Forelimb muscle (tissue), 1 donor: Measurements from ENCODE around the gene PTPRA. TPM values are rescaled to one million over a fixed set of nuclear protein-coding genes. Genes with fewer than 3 reads are reported as not detected.
A peak's percentile ranks its signal among the peaks of the same experiment; 100 is the strongest.

Experiments used
- DNase-seq: peaks from one replicate; pipeline ENCODE4 v3.0.0-alpha.2; 2013; ENCODE audit warnings: low read depth
- polyA plus RNA-seq: library from polyadenylated mRNA; unstranded; fragments of 120-200 nt; gene quantifications from one replicate; pipeline ENCODE4 v1.2.1, GENCODE V29; 2013; ENCODE audit not compliant: insufficient read length

PTPRA gene
- polyA plus RNA-seq, 1 donor, result 38.4 TPM

DNA sequence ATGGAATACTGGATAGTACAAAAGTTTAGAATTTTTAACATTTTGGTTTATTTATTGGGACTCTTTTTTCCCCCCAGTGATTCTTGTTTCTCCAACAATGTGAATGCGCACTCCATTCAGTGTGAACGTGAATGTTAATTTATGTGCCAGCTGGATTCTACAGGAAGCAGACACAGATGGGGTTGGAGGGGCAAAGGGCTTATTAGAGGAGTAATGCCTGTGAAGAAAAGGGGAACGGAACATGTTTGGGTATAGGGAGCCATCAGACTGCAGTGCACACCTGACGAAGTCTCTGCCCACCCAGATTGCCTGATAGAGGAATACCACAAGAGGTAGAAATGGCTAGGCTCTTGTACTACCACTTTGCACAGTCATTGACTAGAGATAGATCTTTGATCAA lies 48.2 kb downstream of the PTPRA start:
- DNase-seq, result no peak

DNA sequence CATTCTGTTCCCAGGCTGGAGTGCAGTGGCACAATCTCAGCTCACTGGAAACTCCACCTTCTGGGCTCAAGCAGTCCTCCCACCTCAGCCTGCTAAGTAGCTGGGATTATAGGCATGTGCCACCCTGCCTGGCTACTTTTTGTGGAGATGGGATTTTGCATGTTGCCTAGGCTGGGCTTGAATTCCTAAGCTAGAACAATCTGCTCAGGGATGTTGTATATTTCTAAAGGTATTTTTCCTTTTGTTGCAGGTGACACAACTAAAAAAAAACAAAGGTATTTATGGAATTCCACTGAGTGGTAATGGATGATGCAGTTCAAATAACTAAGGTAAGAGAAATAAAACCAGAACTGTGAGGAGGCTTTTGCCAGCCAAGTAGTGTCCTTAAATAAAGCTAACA lies 49.7 kb downstream of the PTPRA start:
- no peak for DNase-seq

DNA sequence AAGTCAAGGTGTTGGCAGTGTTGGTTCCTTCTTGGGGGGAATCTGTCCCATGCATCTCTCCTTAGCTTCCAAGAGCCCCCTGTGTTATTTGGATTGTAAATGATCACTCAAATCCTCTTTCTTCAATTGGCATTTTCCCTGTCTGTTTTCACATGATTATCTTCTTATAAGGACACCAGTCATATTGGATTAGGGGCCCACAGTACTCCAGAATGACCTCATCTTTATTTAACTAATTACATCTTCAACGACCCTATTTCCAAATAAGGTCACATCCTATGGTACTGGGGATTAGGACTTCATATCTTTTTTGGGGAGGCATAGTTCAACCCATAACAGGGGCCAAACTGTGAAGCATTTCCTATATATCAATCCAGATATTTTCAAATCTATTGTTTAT lies 57.3 kb downstream of the PTPRA start:
- DNase-seq, result no peak

DNA sequence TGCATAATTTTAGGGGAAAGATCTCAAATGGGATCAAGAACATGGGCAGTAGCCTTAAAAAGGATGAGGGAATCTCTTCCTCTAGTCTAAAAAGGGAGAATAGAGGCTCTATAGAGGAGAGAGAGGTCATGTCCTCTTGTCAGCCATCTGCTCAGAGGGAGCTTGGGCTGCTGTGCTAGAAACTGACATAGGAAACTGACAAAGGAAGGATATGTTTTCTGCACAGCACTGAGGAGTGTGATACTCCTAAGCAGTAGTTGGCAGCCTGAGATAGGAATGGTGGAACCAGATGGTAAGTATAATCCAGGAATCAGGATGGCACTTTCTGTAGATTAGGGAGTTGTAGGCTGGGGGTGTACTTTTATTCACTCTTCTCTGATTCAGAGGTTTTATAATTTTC lies 59.2 kb downstream of the PTPRA start:
- no peak for DNase-seq

DNA sequence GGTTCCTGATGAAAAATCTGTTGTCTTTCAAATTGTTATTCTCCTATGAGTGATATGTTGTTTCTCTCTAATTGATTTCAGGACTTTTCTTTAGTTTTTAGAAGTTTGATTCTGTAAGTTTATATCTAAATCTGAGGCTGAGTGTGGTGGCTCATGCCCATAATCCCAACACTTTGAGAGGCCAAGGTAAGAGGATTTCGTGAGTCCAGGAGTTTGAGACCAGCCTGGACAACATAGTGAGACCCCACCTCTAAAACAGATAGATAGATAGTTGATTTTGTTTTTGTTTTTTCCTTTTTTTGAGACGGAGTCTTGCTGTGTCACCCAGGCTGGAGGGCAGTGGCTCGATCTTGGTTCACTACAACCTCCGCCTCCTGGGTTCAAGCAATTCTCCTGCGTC lies 64.6 kb downstream of the PTPRA start:
- no peak for DNase-seq

DNA sequence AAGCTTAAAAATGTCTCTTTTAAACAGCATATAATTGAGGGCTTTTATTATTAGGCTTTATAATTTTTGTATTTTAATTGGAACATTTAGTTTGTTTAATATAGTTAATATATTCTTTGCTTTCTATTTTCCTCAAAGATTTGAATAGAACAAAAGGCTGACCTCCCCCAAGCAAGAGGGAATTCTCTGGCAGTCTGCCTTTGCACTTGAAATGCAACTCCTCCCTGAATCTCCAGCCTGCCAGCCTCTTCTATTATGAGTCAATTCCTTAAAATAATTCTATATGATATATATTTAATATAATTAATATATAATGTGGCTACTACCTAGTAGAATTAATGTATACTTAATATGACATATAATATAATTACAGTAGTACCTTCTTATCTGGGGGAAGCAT lies 69.2 kb downstream of the PTPRA start:
- peak; percentile 13 for DNase-seq

DNA sequence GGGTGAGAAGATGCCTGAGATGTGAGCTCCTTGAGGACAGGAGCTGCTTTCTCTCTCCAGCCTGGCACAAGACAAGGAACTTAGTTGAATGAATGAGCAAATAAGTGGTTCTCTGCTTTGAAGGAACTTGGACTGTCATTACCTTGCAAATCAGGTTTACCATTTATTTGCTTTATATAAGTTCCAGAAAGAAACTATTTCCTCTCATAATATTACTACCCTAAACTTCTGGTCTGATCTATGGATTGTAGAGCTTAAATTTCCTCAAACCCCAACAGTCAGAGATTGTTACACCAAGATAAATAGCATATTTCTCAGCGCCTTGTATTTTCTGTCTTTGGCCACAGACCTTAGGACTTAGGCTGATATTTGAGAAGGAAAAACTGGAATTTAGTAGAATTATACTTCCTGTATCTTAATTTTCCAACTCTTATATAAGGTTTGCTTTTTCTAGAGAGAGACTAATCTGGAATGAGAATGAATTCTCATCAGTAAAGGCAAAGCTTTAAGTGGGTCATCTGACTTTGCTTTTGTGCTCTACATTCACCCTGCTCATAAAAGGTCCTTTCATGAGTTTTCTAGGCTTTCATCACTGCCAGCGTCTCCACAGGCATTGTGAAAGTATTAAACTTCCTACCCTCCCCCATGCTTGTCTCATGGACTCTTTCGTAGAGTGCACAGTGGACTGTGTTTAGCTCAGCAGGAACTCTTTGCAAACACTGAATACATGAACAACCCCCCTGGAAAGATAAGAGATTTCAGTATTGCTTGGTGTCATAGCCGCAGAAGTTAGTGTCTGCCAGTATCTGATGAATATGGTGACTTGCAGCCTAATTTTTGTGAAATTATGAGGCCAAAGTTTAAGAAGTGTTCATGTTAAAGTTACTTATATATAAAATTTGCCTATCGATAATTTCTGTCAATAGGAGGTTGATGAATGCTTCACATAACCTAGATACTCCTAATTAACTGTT lies 74.0 kb downstream of the PTPRA start:
- DNase-seq, result no peak

DNA sequence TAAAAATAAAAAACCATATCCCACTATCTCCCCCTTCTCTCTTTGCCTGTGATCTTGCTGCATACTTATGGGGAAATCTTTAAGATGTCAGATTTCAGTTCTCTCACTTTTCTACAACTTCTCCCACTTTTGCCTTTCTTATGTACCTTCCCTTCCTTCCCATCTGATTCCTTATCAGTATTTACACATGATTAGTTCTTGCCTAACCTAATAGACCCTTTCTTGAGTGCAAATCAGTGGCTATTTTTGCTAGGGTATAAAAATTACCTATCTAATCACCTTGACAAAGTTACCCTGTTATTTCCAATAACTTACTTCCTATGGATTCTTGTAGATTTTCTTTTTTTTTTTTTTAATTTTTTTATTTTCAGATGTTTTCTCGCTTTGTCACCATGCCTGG lies 75.7 kb downstream of the PTPRA start:
- no peak for DNase-seq

DNA sequence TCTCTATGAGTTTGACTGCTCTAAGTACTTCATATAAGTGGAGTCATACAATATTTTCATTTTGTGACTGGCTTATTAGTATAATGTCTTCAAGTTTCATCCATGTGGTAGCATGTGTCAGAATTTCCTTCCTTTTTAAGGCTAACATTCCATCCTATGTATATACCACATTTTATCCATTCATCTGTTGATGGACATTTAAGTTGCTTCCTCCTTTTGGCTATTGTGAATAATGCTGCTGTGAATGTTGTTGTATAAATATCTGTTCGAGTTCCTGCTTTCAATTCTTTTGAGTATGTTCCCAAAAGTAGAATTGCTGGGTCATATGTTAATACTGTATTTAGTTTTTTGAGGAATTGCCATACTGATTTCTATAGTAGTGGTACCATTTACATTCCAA lies 79.5 kb downstream of the PTPRA start:
- no peak for DNase-seq

DNA sequence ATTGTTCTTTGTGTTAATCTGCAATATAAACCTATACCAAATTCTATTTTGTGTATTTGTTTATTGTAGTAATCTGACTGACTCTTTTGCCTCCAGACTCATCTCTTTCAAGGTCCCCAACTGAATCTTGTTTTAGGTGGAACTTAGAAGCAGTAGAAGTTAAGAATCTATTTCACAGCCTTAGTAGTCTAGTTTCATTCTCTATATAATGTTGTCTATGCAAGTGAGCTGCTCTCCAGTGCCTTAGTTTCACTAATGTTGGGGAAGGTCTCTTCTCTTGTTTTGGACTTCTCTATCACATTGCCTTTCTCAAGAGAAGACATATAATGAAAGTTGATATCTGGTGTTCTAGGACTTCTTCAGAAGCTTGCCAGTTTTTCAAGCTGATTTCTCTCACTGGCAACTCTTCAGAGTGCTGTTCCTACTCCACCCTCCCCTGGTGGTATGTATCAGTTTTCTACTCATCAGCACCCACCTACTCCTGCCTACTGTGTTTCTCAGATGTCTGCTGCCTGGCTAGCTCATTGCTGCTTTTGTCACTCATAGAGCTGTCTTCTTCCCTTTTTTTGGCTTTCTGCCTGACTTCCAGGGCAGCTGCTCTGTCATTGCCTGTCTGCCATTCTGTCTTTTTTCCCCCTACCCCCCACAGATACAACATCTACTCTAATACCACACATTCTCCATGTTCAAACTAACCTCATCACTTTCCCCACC lies 82.1 kb downstream of the PTPRA start:
- DNase-seq, result no peak

DNA sequence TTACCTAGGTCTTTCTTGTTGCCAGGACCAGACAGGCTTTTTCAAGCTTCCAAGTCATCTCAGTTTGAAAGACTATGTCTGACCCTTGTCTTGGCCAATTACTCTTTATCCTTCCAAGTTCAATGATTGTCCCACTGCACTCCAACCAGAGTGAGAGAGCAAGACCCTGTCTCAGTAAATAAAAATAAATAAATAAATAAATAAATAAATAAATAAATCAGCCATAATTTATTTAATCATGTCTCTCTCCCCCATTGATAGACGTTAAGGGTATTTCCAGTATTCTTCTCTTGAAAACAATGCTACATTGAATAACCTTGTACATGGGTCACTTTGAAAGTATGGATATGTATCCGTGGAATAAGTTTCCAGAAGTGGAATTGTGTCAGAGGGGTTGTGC lies 83.2 kb downstream of the PTPRA start:
- no peak for DNase-seq

DNA sequence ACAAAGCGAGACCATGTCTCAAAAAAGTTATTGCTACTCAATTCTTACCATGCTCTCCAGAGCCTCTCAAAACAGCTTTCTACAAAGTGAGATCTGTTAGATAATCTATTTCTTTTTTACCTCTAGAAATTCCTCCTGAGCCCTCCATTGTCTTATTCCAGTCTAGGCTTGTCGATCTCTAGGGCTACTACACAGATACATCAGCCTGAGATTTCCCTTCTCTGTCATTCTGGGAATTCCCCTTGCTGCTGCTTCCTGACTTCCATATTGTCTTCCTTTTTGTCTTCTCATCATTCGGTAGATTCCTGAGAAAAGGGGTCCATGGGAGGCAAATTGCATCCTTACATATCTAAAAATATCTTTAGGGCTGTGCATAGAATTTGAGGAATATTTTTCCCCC lies 94.6 kb downstream of the PTPRA start:
- no peak for DNase-seq

DNA sequence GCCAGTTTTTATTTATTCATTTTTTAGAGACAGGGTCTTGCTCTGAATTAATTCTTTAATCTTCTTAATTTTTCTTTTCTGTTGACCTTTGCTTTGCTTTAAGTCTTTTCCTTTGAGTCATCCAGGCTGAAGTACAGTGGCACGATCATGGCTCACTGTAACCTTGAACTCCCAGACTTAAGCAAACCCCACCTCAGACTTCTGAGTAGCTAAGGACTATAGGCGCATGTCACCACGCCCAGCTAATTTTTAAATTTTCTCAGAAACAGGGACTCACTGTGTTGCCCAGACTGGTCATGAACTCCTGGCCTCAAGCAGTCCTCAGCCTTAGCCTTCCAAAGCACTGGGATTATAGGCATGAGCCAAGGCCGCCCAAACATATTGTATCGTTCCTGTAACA lies 98.8 kb downstream of the PTPRA start:
- no peak for DNase-seq

DNA sequence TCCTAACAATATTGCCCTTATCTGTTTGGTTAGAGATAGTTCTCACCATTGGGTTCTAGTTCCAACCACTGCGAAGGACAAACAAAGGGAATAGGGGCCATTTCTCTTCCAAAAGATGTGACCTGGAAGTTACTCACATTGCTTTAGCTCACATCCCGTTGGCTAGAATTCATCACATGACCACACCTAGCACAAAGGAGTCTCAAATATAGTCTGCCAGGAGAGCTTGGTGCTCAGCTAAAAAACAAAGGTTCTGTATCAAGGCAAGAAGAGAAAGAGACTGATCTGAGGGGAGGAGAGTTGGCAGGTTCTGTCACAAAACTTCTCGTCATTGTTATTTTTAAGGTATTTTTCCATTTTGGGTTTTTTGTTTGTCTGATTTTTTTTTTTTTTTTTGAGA lies 100.3 kb downstream of the PTPRA start:
- no peak for DNase-seq

DNA sequence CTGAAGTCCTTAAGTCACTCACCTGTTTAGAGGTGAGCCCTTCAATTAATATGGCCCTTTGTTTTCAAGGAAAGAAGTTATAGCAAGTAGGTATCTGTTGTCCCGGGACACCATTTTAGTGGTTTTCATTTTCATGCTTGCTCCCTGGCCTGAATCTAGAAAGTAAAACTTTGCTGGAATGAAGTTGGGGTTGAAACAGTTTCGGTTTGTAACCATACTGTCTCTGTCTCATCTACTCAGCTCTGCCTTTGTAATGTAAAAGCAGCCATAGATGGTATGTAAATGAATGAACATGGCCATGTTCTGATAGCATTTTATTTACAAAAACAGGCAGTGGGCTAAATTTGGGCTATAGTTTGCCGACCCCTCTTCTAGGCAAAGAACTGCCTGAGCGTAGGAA lies 105.2 kb downstream of the PTPRA start:
- DNase-seq, result no peak

DNA sequence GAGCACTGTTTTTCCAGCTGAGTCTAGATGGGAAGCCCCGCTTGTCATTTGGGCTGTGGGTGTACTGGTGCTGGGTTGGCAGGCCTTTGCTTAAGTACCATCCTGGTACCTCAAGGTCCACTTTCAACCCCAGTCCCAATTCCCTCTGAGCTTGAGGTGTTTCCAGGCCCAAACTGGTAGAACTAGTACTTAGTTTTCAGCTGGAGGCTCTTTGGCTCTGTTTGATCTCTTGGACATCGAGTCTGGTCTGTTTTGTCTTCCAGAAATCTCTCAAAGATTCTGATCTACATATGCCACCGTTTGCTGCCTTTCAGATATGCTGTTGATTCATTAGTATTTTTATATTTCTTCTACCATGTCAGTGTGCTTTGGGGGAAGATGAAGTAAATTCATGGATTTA lies 108.4 kb downstream of the PTPRA start:
- no peak for DNase-seq

DNA sequence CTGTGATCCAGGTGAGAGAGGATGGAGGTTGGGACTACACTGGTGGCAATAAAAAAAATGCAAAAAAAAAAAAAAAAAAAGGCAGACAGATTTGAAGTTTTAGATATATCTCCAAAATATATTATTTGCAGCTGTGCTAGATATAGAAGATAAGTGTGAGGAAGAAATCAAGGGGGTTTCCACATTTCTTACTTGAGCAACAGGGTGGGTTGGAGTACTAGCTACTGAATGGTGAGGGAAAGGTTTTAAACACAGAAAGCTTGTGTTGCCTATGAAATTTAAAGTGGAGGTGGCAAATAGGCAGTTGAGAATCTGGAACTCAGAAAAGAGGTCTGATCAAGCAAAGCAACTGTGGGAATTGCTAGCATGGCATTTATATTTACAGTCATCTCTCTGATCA lies 110.2 kb downstream of the PTPRA start:
- DNase-seq, result no peak

DNA sequence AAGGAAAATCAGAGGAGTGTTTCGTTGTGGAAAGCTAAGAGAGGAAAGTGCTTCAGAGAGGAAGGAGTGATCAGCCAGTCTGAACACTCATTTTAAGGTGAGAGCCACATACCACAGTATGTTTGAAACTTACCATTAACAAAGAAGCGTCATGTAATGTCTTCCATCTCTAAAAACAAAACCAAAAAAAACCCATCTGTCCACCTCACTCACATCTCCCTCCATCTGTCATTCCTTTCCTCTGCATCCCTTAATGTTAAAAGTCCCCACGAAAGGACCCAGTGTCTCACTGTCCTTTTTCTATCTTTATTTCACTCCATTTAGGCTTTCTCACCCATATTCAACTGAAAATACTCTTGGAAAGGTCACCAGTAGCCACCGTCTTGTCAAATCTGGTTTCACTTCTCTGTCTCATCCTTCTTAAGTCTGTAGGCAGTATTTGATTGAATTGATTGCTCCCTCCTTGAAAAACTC lies 110.8 kb downstream of the PTPRA start:
- DNase-seq, result no peak

DNA sequence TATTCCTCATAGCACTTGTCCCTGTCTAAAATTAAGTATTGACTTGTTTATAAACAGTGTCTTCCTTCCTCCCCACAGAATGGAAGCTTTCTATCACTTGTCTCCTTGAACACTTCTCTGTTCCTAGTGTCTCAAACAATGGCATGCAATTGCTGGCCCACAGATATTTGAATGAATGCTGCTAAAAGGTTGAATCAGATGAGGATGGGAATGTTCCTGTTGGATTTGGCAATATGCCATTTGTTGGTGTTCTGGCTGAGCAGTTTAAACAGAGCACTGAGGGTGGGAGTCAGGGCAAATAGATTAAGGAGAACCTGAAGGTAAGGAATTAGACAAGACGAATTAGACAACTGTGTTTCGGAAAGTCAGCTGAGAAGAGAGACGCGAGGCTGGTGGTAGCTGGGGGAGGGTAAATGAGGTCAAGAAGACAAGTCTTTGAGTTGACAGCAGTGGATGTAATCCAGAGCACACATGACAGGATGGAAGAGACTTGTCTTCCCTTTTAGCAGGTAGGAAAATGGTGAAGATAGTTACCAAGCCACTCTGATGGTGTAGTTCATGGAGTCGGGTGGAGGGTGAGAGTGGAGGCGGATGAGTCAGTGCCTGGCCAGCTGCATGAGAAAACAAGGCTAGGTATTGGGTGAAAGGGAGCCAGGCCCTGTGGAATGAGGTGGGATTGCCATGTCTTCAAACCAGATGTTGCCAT lies 111.8 kb downstream of the PTPRA start:
- no peak for DNase-seq

DNA sequence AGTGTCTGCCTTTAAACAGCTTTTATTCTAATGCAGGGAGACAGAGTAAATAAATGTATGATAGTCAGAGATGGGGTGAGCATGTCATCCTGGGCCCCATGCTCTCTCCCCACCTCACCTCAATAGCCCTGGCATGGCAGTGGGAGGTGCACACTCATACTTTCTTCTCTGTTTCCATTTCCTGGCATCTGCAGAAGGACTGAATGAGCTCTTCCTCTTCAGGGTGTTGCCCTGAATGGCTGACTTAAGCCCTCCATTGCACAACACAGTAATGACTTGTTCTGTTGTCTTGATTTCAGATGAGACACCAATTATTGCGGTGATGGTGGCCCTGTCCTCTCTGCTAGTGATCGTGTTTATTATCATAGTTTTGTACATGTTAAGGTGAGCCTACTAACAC lies 113.2 kb downstream of the PTPRA start:
- no peak for DNase-seq

DNA sequence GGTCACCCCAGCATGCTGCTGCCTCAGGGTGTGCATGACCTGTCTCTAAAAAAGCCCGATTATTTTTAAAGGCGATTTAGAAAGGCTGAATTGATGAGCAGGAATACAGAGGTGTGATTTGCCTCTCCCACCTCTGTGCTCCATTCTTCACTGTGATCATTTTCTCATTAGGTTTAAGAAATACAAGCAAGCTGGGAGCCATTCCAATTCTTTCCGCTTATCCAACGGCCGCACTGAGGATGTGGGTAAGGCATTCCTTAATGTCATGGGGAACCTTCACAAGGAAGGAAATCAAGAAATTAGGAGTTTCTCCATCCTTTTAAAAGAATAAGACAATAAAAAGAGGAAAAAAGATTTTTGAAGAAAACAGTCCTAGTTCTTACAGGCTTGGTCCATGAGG lies 114.6 kb downstream of the PTPRA start:
- DNase-seq, result no peak

DNA sequence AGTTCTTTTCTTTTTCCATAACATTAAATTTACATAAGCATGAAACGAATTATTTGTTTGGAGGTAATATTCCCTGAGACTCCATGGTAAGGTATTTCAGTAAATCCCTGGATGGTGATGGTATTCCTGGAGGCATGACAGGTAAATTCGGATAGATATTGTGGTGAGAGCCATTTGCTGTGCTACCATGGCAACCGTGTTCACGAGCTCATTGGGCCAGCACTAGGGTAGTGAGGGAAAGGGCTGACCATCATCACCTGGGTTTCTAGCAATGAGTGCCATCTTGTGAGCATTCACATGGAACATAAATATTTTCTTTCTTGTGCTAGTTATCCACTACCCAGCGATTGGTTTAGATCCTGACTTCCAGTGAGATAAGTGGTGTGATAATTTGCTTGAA lies 118.3 kb downstream of the PTPRA start:
- DNase-seq, result no peak
